ENCODE results near the gene SPOPL.

GRCh38 chr2:138497294-138497693 lies 4.3 kb upstream of the SPOPL start:
- no peak for TF ChIP-seq REST (IDR thresholded peaks at IDR 0.05; ENCODE audit: insufficient read depth in 1 of 2, low read depth in 2 of 2, low read length in 2 of 2)
- no peak for TF ChIP-seq TAF1 (IDR thresholded peaks at IDR 0.05; ENCODE audit: borderline replicate concordance, insufficient read depth, low read length)
